GM18519 (cell line): Measurements from ENCODE around the gene ZBTB14.

ENCODE experiments used
- ATAC-seq: cut with Tn5 transposase; IDR thresholded peaks from one replicate; pipeline ENCODE4 v1.9.1; 2021; ENCODE audit warnings: mild to moderate bottlenecking, moderate library complexity; ENCODE audit not compliant: unreplicated experiment, low FRiP score

ZBTB14 gene

GRCh38 chr18:5294113-5294456, 1.4 kb downstream of the ZBTB14 start:
- ATAC-seq: no peak

GRCh38 chr18:5288517-5288935, 7.0 kb downstream of the ZBTB14 start:
- ATAC-seq: peak; percentile 33

- no peak for ATAC-seq
Observed at GRCh38 chr18:5287854-5288253, 7.7 kb downstream of the ZBTB14 start.

GRCh38 chr18:5286525-5286924, 9.0 kb downstream of the ZBTB14 start:
- ATAC-seq: no peak

- no peak for ATAC-seq
Observed at GRCh38 chr18:5285326-5285725, 10.2 kb downstream of the ZBTB14 start.

GRCh38 chr18:5284808-5285207, 10.7 kb downstream of the ZBTB14 start:
- ATAC-seq: no peak

- ATAC-seq: no peak
Observed at GRCh38 chr18:5282770-5283169, 12.8 kb downstream of the ZBTB14 start.

GRCh38 chr18:5276947-5277346, 18.6 kb downstream of the ZBTB14 start:
- no peak for ATAC-seq

- no peak for ATAC-seq
Observed at GRCh38 chr18:5275872-5276271, 19.7 kb downstream of the ZBTB14 start.

GRCh38 chr18:5268874-5269273, 26.7 kb downstream of the ZBTB14 start:
- no peak for ATAC-seq

- no peak for ATAC-seq
Observed at GRCh38 chr18:5266721-5267120, 28.8 kb downstream of the ZBTB14 start.

- no peak for ATAC-seq
Observed at GRCh38 chr18:5253910-5254309, 41.6 kb downstream of the ZBTB14 start.

- ATAC-seq: no peak
Observed at GRCh38 chr18:5251117-5251516, 44.4 kb downstream of the ZBTB14 start.

- no peak for ATAC-seq
Observed at GRCh38 chr18:5250603-5251002, 44.9 kb downstream of the ZBTB14 start.

- no peak for ATAC-seq
Observed at GRCh38 chr18:5244941-5245340, 50.6 kb downstream of the ZBTB14 start.

- ATAC-seq: no peak
Observed at GRCh38 chr18:5239447-5239846, 56.1 kb downstream of the ZBTB14 start.
